UCSD-AML1 (cell line): ENCODE results near the gene KMT2C.
"Not testable (repeated sequence)": the region's sequence is repeated elsewhere in the genome, so short reads cannot be mapped to it uniquely, and the experiment has no call there.

Source experiments
- DNase-seq: peaks from one replicate; lab custom pipeline; 2025; ENCODE audit not compliant: unreplicated experiment; lab: John Stamatoyannopoulos, UW

The KMT2C gene

DNA sequence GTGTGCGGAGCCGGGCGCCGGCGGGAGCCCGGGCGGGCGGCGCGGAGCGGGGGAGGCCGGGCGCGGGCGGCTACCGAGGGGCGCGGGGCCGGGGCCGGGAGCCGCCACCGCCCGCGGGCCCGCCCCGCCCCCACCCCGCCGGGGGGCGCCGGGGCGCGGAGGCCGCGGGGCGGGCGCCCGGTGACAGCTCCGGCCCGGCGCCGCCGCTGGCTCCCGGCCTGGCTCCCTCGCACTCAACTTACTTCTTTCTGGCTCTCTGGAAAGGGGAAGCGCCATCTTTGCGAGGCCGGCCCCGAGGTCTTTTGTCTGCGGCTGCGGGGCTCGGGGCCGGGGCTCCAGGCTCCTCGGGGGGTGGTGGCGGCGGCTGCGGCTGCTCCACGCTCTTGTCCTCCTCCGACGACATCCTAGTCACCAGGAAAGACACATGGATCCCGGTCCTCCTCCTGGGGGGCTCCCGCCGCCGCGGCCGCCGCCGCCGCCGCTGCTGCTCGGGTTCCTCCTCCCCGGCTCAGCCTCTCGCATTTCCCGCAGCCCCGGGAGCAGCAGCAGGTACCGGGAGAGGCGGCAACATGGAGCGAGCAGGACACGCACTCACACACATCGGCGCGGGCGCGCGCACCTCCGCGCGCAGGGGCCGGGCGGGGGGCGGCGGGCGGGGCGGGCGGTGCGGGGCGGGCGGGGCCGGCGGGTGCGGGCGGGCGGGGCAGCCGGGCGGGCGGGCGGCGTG, at the start of gene KMT2C:
Gene KMT2C (minus strand): TSS at position 620 of the 727 bp plus-strand sequence. CDS start 217 bp downstream, at position 403.
- peak; percentile 40 for DNase-seq

DNA sequence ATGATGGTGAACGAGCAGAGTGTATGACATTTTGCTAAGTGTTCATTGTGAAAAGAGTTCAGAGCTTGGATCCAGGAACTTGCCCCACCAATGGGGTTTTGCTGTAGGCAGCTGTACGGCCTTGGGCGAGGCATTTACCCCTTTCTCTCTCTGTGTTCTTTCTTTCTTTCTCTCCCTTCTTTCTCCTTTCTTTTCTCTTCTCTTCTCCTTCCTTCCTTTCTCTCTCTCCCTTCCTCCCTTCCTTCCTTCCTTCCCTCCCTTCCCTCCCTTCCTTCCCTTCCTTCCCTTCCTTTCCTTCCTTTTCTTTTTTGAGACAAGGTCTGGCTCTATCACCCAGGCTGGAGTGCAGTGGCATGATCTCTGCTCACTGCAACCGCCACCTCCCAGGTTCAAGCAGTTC, 45.3 kb upstream of the KMT2C start:
- DNase-seq, result no peak

DNA sequence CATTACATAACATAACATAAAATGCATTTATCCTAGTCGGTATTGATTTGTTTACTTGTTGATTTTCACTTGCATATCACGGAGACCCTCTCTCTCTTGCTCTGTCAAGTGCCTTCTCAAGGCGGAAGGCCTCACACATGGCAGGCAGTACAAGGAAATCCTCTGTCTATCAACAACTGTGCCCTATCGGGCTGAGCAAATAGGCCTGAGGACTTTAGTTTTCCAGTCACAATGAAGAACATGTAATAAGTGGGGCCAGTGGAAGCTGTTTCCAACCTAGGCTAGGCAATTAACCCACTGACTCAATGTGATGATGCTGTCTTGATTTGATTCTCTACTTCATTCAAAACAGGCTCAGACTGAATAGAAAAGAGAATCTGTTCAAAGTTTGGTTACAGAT, 44.9 kb upstream of the KMT2C start:
- DNase-seq, result no peak

DNA sequence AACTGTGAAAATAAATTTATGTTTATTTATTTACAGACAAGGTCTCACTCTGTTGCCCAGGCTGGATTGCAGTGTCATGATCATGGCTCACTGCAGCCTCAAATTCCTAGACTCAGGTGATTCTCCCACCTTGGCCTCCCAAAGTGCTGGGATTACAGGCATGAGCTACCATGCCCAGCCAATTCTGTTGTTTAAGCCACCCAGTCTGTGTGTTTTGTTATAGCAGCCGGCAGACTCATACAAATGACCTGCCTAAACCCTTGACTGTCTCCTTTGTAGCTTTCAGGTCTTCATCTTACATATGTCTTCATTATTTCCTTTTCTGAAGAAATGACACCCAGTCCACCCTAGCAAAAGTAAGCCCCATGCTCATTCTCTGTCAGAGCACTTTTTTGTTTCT, 43.8 kb upstream of the KMT2C start:
- DNase-seq, result no peak

DNA sequence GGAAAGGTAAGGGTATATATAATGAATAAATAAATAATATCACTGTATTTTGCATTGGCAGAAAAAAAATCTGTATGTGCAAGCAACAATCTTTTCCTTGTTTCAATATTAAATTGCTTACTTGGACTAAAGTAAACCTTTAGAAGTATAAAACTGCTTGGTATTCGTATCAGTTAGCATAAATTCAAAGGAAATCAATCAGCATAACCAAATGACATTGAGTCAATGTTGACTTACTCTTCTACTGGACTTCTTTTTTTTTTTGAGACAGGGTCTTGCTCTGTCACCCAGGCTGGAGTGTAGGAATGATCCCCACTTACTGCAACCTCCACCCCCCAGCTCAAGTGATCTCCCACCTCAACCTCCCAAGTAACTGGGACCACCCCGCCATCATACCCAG, 42.3 kb upstream of the KMT2C start:
- DNase-seq, result no peak

DNA sequence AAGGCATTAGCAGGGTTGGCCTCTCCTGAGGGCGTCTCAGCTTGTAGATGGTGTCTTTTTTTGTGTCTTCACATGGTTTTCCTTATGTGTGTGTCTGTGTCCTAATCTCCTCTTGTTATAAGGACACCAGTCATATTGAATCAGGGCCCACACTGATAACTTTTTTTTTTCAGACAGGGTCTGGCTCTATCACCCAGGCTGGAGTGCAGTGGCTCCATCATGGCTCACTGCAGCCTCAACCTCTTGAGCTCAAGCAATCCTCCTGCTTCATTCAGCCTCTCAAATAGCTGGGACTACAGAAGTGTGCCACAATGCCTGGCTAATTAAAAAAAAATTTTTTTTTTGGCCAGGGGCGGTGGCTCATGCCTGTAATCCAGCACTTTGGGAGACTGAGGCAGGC, 41.3 kb upstream of the KMT2C start:
- DNase-seq, result no peak

DNA sequence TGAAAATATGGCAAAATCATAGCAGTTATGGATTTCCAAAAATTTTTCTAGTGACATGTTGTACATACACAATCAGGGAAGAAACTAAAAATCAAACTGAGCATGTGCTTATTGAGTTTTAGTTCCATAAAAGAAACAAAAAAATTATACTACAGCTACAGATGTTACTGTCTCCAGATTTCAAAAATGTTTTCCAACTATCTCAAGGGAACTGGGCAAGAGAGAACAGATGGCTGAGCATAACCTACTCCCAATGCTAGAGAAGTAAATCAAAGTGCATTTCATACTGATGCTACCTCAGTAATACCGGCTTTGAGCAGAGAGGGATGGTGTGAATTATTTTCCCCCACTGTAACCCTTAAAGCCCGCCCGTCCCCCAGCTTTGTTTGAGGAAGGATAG, 40.7 kb upstream of the KMT2C start:
- DNase-seq, result no peak

DNA sequence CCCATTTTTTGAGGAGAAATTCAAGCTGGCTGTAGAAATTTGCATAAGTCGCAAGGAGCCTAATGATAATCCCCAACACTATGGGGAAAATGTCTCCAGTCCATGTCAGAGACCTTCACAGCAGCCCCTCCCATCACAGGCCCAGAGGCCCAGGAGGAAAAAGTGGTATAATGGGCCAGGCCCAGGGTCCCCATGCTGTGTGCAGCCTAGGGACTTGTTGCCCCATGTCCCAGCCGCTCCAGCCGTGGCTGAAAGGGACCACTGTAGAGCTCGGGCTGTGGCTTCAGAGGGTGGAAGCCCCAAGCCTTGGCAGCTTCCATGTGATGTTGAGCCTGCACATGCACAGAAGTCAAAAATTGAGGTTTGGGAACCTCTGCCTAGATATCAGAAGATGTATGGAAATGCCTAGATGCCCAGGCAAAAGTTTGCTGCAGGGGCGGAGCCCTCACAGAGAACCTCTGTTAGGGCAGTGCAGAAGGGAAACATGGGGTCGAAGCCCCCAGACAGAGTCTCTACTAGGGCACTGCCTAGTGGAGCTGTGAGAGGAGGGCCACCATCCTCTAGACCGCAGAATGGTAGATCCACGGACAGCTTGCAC, 35.3 kb upstream of the KMT2C start:
- not testable (repeated sequence) for DNase-seq

DNA sequence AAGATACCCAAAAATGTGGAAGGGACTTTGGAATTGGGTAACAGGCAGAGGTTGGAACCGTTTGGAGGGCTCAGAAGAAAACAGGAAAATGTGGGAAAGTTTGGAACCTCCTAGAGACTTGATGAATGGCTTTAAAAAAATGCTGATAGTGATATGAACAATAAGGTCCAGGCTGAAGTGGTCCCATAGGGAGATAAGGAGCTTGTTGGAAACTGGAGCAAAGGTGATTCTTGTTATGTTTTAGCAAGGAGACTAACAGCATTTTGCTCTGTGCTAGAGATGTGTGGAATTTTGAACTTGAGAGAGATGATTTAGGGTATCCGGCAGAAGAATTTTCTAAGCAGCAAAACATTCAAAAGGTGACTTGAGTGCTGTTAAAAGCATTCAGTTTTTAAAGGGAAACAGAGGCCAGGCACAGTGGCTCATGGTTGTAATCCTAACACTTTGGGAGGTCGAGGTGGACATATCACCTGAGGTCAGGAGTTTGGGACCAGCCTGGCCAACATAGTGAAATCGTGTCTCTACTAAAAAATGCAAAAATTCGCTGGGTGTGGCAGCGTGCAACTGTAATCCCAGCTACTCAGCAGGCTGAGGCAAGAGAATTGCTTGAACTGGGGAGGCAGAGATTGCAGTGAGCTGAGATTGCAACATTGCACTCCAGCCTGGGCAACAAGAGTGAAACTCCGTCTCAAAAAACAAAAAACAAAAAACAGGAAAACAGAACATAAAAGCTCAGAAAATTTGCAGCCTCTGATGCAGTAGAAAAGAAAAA, 34.6 kb upstream of the KMT2C start:
- DNase-seq, result not testable (repeated sequence)

DNA sequence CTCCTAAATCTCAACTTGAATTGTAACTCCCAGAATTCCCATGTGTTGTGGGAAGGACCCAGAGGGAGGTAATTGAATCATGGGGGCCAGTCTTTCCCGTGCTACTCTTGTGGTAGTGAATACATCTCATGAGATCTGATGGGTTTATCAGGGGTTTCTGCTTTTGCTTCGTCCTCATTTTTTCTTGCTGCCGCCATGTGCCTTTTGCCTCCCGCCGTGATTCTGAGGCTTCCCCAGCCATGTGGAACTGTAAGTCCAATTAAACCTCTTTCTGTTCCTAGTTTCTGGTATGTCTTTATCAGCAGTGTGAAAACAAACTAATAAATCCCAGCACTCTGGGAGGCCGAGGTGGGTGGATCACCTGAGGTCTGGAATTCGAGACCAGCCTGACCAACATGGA, 33.8 kb upstream of the KMT2C start:
- not testable (repeated sequence) for DNase-seq

DNA sequence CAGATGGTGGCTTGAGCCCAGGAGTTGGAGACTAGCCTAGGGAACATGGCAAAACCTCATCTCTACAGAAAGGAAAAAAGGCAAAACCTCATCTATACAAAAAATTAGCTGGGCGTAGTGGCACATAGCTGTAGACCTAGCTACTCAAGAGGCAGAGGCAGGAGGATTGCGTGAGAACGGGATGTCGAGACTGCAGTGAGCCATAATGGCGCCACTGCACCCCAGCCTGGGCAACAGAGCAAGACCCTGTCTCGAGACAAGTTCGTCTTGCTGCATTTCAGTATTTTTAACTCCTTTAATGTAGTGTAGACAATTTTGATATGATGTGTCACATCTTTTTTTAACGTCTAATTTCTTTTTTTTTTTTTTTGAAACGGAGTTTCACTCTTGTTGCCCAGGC, 31.4 kb upstream of the KMT2C start:
- DNase-seq, result no peak

DNA sequence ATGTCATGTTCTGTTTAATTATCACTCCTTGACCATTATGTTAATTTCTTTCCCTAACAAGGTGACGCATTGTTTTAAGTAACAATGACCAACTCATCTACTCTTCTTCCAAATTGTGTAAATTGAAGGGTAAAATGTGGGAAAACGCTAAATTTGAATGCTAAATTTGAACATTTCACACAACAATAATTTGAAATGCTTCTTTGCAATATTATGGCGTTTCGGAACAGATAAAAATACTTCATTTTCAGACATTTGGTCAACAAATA, 29.2 kb upstream of the KMT2C start:
- DNase-seq, result no peak

DNA sequence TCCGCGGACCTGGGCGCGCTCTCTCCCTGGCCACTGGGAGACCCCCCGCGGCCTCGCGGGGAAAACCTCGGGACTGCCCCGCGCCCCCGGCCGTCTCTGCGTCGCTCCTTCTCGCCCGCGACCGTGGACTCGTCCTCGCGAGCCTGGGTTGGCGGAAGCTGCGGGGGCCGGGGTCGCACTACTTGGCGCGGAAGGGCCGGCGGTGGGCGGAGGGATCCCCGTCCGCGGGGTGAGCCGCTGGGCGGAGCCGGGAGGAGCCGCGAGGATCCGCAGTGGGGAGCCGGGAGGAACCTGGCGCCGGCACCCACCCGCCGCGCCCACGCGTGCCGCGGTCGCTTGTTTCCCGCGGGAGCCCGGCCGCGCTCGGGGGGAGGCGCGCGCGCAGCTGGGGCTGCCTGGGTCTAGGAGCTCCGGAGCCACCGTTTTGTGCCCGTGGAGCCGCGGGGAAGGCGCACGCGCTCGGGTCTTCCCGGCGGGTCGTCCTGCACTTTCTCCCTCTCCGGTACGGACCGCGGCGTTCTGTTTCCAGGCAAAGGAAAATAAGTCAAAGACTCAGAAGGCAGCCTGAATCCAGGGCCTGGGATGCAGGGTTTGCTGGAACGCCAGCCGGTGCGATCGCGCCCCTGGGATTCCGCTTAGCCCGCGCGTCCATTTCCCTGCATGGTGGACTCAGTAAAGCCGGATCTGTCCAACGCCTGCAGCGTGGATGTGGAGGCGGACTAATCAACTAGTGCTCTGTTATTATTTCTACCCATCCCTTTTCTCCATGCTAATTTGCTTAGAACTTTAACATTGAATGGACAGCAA, 28.7 kb upstream of the KMT2C start:
- DNase-seq, result peak; percentile 81

DNA sequence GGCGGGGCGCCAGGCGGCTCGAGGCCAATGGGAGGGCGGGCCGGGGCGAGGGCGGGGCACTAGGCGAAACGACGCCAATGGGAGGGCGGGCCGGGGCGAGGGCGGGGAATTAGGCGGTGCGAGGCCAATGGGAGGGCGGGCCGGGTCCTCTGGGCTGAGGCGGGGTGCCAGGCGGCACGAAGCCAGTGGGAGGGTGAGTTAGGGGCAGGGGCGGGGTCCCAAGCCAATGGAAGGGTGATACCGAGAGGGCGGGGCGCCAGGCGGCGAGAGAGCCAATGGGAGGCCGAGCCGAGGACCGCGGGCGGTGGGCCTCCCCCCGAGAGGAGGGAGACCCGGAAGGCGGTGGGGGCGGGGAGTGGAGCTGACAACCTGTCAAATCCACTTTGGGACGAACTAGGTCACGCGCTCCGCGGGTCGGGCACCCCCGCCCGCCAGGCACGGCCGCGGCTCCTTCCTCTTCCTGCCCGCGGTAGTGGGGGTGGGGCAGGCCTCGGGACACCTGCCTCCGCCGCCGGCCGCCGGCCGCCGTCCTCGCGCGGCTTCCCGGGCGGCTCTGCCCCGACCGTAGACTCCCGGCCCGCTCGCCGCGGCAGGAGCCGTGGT, 28.0 kb upstream of the KMT2C start:
- DNase-seq, result peak; percentile 97

DNA sequence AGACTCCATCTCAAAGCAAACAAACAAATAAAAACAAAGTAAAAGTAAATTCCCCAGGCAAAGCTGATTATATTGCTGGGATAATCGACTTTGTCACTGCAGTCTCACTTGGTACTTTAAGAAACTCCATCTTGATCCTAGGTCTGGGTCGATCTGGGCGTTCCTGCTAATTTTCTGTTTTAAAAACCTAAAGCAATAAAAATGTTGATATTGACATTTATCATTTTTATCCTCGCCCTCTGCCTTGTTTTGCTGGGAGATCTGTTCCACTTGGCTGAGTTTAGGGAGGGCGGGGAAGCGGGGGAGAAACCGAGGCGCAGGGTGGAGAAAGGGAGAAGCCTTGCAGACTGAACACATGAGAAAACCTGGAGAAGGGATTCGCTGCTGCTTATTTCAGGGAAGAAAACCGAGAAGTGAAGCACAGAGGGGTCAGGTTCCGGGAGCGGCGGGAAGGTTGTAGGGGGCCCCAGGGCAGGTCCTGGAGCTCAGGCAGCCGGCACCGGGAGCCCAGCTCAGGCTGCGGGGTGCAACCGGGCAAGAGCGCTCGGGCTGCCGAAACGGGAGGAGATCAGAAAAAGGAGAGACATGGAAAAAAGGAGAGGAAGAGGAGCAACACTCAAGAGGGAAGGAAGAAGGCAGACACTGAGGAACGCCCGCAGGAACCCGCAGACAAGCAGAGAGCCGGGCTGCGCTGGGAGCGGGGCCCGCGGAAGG, 27.3 kb upstream of the KMT2C start:
- no peak for DNase-seq

DNA sequence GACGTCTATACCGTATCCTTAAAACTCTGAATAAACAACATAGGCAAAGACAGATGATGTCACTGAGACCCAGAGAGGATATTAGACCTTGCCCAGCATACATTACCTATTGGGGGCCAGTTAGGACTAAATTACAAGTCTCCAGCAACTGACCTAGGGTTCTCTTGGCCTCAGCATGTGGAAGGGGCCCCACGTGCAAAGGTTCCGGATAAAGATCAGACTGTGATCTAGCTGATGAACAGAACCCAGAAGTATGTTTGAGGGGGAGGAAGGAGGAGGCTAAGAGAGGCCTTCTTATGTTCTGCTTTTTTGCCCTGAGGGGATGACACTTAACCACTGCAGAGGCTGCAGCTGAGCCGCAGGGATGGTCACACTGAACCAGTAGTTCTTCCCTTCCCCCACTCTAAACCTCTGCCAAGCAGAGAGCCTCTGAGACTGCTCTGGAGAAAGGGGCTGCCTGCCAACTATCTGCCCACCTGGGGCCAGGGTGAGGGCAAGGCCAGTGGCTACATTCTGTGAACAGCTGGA, 24.0 kb upstream of the KMT2C start:
- DNase-seq, result peak; percentile 26

DNA sequence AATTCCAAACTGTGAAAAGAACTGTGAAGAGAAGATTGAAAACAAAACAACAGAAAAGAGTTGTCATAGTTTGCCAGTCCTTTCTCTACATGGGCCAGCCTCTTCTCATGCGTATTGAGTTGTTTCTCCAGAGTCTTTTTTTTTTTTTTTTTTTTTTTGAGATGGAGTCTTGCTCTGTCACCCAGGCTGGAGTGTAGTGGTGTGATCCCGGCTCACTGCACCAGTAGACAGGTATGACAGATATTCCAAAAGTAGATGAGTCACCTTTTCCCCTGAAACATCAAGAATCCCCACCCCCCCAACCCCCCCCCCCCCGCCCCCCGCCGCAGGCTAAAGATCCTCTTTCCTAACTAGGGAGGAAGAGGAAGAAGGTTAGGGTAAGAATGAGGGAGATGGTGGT, 15.6 kb upstream of the KMT2C start:
- DNase-seq, result no peak

DNA sequence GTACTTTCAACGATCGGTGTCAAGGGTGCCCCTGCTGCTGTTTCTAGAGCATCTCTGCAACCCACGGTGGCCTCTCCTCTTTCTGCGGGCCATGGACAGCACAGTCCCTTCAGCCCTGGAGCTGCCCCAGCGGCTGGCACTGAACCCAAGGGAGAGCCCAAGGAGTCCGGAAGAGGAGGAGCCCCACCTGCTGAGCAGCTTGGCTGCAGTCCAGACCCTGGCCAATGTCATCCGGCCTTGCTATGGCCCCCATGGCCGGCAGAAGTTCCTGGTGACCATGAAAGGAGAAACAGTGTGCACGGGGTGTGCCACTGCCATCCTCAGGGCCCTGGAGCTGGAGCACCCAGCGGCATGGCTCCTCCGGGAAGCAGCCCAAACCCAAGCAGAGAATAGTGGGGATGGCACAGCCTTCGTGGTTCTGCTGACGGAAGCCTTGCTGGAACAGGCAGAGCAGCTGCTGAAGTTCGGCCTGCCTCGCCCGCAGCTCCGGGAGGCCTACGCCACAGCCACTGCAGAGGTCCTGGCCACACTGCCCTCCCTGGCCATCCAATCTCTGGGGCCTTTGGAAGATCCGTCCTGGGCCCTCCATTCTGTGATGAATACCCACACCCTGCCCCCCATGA, 9.7 kb upstream of the KMT2C start:
- not testable (repeated sequence) for DNase-seq

DNA sequence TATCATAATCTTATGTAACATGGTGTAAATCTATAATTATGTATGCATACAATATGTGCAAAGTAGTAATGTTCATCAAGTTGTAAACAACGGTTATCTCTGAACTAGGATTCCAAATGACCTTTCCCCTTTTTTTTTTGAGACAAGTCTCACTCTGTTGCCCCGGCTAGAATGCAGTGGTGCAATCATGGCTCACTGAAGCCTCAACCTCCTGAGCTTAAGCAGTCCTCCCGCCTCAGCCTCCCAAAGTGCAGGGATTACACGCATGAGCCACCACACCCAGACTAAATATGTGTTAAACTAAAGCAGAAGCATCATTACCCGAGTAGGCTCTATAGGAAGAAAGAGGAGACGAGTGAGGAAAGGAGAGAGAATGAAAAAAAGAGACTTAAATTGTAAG, 7.8 kb upstream of the KMT2C start:
- DNase-seq, result no peak

DNA sequence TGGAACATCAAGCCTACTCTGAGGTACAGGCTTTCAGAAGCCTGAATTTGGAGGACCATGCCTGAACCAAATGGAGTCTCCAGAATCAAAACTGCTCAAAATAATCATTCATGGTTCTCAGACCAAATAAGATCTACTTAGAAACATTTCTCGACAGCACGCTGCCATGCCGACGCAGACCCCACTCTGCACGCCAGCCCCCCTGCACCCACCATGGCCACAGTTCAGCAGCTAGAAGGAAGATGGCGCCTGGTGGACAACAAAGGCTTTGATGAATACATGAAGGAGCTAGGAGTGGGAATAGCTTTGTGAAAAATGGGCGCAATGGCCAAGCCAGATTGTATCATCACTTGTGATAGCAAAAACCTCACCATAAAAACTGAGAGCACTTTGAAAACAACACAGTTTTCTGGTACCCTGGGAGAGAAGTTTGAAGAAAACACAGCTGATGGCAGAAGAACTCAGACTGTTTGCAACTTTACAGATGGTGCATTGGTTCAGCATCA, 6.6 kb upstream of the KMT2C start:
- DNase-seq, result no peak
